ENCODE results near the gene HBD. TPM values are rescaled to one million over a fixed set of nuclear protein-coding genes. Genes with fewer than 3 reads are reported as not detected.

HBD gene
- total RNA-seq, 1 donor from 2014 or later: not detected

DNA sequence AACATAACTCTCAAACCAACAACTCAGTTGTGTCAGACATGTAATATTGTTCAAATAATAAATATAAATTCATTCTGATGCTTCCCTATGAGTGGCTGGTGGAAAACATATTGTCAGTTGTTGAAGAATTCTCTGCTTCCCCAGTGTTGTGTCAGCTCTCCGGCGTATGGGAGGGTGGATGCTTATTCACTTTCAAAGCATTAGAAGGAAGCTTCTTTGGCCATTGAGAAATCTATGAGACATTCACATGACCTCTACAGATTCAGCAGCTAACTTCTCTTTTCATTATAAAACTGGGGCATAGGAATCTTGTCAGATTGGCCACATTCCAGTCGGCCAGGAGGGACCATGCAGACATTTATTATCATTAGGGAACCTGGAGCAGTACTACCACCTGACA is 36.7 kb downstream of the HBD start:
- DNase-seq (ENCODE audit: low read depth) (no peak), FAIRE-seq (no peak)
- Mint-ChIP-seq H3K4me3 (ENCODE audit: unreplicated experiment) (no peak overlapping the region), H3K27ac (ENCODE audit: unreplicated experiment) (no peak overlapping the region), H3K4me1 (ENCODE audit: low read depth, unreplicated experiment) (no peaks in the 10 kb centered on the region), H3K9me3 (ENCODE audit: unreplicated experiment) (no peaks in the 10 kb centered on the region), H3K36me3 (ENCODE audit: low read depth, unreplicated experiment) (no peaks in the 10 kb centered on the region), H3K27me3 (ENCODE audit: low read depth, unreplicated experiment) (no peaks in the 10 kb centered on the region)
- Histone ChIP-seq H3K9ac (ENCODE audit: low read length) (no peak overlapping the region), H3K4me2 (ENCODE audit: low read length) (no peak overlapping the region), H3K4me1 (ENCODE audit: insufficient read depth, low read length) (no peaks in the 10 kb centered on the region), H2AFZ (ENCODE audit: low read depth, low read length) (no peak overlapping the region), H3K9me3 (ENCODE audit: insufficient read depth, low read depth, low read length) (no peaks in the 10 kb centered on the region), H3K4me3 (ENCODE audit: insufficient read depth, low read depth, low read length) (no peak overlapping the region), H3K79me2 (ENCODE audit: insufficient read depth, low read length) (no peaks in the 10 kb centered on the region), H3K36me3 (ENCODE audit: insufficient read depth, low read length) (no peaks in the 10 kb centered on the region), H3K27ac (ENCODE audit: low read depth, low read length) (no peak overlapping the region), H4K20me1 (ENCODE audit: insufficient read depth, low read length) (no peaks in the 10 kb centered on the region), H3K27me3 (ENCODE audit: insufficient read depth, low read length) (no peaks in the 10 kb centered on the region)
- TF ChIP-seq, protein P1, sequence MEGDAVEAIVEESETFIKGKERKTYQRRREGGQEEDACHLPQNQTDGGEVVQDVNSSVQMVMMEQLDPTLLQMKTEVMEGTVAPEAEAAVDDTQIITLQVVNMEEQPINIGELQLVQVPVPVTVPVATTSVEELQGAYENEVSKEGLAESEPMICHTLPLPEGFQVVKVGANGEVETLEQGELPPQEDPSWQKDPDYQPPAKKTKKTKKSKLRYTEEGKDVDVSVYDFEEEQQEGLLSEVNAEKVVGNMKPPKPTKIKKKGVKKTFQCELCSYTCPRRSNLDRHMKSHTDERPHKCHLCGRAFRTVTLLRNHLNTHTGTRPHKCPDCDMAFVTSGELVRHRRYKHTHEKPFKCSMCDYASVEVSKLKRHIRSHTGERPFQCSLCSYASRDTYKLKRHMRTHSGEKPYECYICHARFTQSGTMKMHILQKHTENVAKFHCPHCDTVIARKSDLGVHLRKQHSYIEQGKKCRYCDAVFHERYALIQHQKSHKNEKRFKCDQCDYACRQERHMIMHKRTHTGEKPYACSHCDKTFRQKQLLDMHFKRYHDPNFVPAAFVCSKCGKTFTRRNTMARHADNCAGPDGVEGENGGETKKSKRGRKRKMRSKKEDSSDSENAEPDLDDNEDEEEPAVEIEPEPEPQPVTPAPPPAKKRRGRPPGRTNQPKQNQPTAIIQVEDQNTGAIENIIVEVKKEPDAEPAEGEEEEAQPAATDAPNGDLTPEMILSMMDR (IDR thresholded peaks at IDR 0.05; ENCODE audit: insufficient read depth, low read depth, low read length): no peak
- TF ChIP-seq EZH2 (IDR thresholded peaks at IDR 0.05; ENCODE audit: insufficient read depth, low read length): no peak

GRCh38 chr11:5196731-5197130 is 37.6 kb downstream of the HBD start:
- H3K9me3 ChIP-seq (ENCODE audit: insufficient read depth, low read depth, low read length): no peaks in the 10 kb centered on the region

DNA sequence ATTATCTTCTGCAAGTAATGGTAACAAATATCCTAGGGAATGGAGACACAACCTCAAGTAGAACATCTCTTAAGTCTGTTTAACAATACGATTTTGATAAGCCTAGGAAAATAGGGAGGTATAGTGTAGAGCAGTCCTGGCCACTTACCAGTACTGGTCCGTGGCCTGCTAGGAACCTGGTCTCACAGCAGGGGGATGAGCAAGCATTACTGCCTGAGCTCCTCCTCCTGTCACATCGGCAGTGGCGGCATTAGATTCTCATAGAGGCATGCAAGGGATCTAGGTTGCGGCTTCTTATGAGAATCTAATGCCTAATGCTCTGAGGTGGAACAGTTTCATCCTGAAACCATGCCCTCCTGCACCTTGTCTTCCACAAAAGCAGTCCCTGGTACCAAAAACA is 38.2 kb downstream of the HBD start:
- TF ChIP-seq, protein P1 (IDR thresholded peaks at IDR 0.05; ENCODE audit: insufficient read depth, low read depth, low read length): no peak
- no peak for TF ChIP-seq EZH2 (IDR thresholded peaks at IDR 0.05; ENCODE audit: insufficient read depth, low read length)
- H3K4me1 ChIP-seq (ENCODE audit: insufficient read depth, low read length): no peaks in the 10 kb centered on the region
- H3K4me3 ChIP-seq (ENCODE audit: insufficient read depth, low read depth, low read length): no peak overlapping the region
- no peak overlapping the region for H3K4me2 ChIP-seq (ENCODE audit: low read length)
- H3K27me3 ChIP-seq (ENCODE audit: insufficient read depth, low read length): no peaks in the 10 kb centered on the region
- no peak overlapping the region for H2AFZ ChIP-seq (ENCODE audit: low read depth, low read length)
- Mint-ChIP-seq H3K27ac (ENCODE audit: unreplicated experiment) (no peak overlapping the region), H3K27me3 (ENCODE audit: low read depth, unreplicated experiment) (no peaks in the 10 kb centered on the region), H3K4me1 (ENCODE audit: low read depth, unreplicated experiment) (no peaks in the 10 kb centered on the region), H3K4me3 (ENCODE audit: unreplicated experiment) (no peak overlapping the region), H3K9me3 (ENCODE audit: unreplicated experiment) (no peaks in the 10 kb centered on the region), H3K36me3 (ENCODE audit: low read depth, unreplicated experiment) (no peaks in the 10 kb centered on the region)
- DNase-seq (ENCODE audit: low read depth) (no peak), FAIRE-seq (no peak)
- H3K9me3 ChIP-seq (ENCODE audit: insufficient read depth, low read depth, low read length): no peaks in the 10 kb centered on the region
- no peak overlapping the region for H3K9ac ChIP-seq (ENCODE audit: low read length)
- no peaks in the 10 kb centered on the region for H3K36me3 ChIP-seq (ENCODE audit: insufficient read depth, low read length)
- H4K20me1 ChIP-seq (ENCODE audit: insufficient read depth, low read length): no peaks in the 10 kb centered on the region
- no peaks in the 10 kb centered on the region for H3K79me2 ChIP-seq (ENCODE audit: insufficient read depth, low read length)
- H3K27ac ChIP-seq (ENCODE audit: low read depth, low read length): no peak overlapping the region

More at GRCh38 chr11:5196731-5197130, 37.6 kb downstream of the HBD start:
- Mint-ChIP-seq H3K4me3 (ENCODE audit: unreplicated experiment) (no peak overlapping the region), H3K9me3 (ENCODE audit: unreplicated experiment) (no peaks in the 10 kb centered on the region), H3K27ac (ENCODE audit: unreplicated experiment) (no peak overlapping the region), H3K27me3 (ENCODE audit: low read depth, unreplicated experiment) (no peaks in the 10 kb centered on the region), H3K4me1 (ENCODE audit: low read depth, unreplicated experiment) (no peaks in the 10 kb centered on the region), H3K36me3 (ENCODE audit: low read depth, unreplicated experiment) (no peaks in the 10 kb centered on the region)
- DNase-seq (ENCODE audit: low read depth): no peak
- no peak for TF ChIP-seq EZH2 (IDR thresholded peaks at IDR 0.05; ENCODE audit: insufficient read depth, low read length)
- TF ChIP-seq, protein P1 (IDR thresholded peaks at IDR 0.05; ENCODE audit: insufficient read depth, low read depth, low read length): no peak
- Histone ChIP-seq H3K79me2 (ENCODE audit: insufficient read depth, low read length) (no peaks in the 10 kb centered on the region), H3K4me3 (ENCODE audit: insufficient read depth, low read depth, low read length) (no peak overlapping the region), H3K27ac (ENCODE audit: low read depth, low read length) (no peak overlapping the region), H4K20me1 (ENCODE audit: insufficient read depth, low read length) (no peaks in the 10 kb centered on the region), H3K27me3 (ENCODE audit: insufficient read depth, low read length) (no peaks in the 10 kb centered on the region), H3K4me1 (ENCODE audit: insufficient read depth, low read length) (no peaks in the 10 kb centered on the region), H2AFZ (ENCODE audit: low read depth, low read length) (no peak overlapping the region), H3K9ac (ENCODE audit: low read length) (no peak overlapping the region), H3K4me2 (ENCODE audit: low read length) (no peak overlapping the region), H3K36me3 (ENCODE audit: insufficient read depth, low read length) (no peaks in the 10 kb centered on the region)
- FAIRE-seq: no peak
